ENCODE data around the gene CFAP20DC.

DNA sequence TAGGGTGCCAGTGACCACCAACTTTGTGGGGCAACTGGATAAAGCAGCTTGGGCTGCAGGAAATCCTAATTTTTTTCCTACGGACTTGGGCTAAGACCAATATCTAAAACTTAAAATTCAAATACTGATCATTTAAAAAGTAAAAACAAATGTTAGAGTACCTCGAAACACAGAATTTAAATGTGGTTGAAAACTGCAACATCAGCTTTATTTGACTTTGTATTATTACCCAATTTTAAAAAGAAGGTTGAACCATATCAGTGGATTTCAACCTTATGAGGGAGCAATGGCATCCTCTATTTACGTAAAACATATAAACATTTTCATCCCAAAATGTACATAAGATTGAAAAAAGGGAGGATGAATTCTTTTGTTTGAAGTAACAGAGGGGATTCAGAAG lies 26.2 kb downstream of the CFAP20DC start:
- TF ChIP-seq, protein P1, sequence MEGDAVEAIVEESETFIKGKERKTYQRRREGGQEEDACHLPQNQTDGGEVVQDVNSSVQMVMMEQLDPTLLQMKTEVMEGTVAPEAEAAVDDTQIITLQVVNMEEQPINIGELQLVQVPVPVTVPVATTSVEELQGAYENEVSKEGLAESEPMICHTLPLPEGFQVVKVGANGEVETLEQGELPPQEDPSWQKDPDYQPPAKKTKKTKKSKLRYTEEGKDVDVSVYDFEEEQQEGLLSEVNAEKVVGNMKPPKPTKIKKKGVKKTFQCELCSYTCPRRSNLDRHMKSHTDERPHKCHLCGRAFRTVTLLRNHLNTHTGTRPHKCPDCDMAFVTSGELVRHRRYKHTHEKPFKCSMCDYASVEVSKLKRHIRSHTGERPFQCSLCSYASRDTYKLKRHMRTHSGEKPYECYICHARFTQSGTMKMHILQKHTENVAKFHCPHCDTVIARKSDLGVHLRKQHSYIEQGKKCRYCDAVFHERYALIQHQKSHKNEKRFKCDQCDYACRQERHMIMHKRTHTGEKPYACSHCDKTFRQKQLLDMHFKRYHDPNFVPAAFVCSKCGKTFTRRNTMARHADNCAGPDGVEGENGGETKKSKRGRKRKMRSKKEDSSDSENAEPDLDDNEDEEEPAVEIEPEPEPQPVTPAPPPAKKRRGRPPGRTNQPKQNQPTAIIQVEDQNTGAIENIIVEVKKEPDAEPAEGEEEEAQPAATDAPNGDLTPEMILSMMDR (IDR thresholded peaks at IDR 0.05): no peak
- TF ChIP-seq POLR2A (IDR thresholded peaks at IDR 0.05; ENCODE audit: low read depth): no peak

Data from esophagus muscularis mucosa (tissue), 3 donors.